ENCODE measurements around the gene PLG. TPM values are rescaled to one million over a fixed set of nuclear protein-coding genes. Genes with fewer than 3 reads are reported as not detected.
"Not testable (repeated sequence)": the region's sequence is repeated elsewhere in the genome, so short reads cannot be mapped to it uniquely, and the experiment has no call there.

The PLG gene
- total RNA-seq, 2 donors from 2014 or later, result not detected

DNA sequence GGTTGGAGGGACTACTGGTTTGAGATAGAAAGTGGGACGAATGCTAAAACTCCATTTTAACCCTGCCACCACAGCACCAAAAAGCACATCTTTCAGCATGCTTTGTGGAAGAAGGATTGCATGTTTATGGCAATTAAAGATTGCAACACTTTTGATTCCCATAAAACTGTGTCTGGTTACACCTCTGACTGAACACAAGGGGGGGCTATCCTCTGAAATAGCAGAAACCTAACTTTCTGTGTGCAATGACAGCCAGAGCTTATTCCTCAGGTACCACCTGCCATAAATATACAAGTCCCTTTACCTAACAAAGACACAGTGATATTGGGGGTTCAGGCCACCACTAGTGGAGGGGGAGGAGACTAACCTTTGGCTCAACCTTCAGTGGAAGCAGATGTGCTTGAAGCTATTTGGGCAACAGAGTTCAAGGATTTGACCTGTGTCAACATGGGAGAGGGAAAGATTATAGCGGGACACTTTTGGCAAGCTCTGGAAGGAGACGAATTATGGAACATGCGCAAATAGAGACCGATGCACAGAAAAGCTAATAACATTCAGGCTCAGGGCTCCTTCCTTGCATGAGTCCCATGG is 9.6 kb upstream of the PLG start:
- TF ChIP-seq, protein P1, sequence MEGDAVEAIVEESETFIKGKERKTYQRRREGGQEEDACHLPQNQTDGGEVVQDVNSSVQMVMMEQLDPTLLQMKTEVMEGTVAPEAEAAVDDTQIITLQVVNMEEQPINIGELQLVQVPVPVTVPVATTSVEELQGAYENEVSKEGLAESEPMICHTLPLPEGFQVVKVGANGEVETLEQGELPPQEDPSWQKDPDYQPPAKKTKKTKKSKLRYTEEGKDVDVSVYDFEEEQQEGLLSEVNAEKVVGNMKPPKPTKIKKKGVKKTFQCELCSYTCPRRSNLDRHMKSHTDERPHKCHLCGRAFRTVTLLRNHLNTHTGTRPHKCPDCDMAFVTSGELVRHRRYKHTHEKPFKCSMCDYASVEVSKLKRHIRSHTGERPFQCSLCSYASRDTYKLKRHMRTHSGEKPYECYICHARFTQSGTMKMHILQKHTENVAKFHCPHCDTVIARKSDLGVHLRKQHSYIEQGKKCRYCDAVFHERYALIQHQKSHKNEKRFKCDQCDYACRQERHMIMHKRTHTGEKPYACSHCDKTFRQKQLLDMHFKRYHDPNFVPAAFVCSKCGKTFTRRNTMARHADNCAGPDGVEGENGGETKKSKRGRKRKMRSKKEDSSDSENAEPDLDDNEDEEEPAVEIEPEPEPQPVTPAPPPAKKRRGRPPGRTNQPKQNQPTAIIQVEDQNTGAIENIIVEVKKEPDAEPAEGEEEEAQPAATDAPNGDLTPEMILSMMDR (IDR thresholded peaks at IDR 0.05), result no peak

DNA sequence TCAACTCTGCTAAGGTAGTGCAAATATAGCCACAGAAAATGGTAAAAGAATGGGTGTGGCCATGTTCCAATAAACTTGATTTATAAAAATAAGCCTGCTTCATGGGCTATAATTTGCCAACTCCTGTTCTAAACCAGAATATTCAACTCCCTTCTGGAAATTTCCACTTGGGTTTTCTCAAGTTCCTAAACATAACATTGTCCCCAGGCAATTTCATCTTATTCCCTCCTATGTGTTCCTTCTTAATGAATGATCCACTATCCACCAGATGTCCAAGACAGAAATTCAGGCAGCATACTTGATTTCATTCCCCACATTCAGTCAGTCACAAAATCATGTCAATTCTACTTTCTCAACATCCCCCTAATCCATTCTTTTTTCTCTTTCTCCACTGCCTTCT is 7.0 kb upstream of the PLG start:
- H3K9me3 ChIP-seq; H3K36me3 ChIP-seq; H3K4me3 ChIP-seq; ATAC-seq (ENCODE audit: insufficient number of reproducible peaks, low FRiP score, low read depth); H3K4me1 ChIP-seq (ENCODE audit: control insufficient read depth in 1 of 2, low read depth in 2 of 2); H3K27me3 ChIP-seq (replicated peaks; ENCODE audit: insufficient read depth); DNase-seq (ENCODE audit: low spot score); H3K27ac ChIP-seq: not testable (repeated sequence)

More for the DNA sequence above, 9.6 kb upstream of the PLG start:
- H3K4me3 ChIP-seq, result no peak overlapping the region
- DNase-seq (ENCODE audit: low spot score) (no peak), ATAC-seq (ENCODE audit: insufficient number of reproducible peaks, low FRiP score, low read depth) (no peak)
- no peaks in the 10 kb centered on the region for H3K4me1 ChIP-seq (ENCODE audit: control insufficient read depth in 1 of 2, low read depth in 2 of 2)
- H3K27me3 ChIP-seq (replicated peaks; ENCODE audit: insufficient read depth), result no peaks in the 10 kb centered on the region
- H3K27ac ChIP-seq, result no peak overlapping the region
- no peaks in the 10 kb centered on the region for H3K9me3 ChIP-seq
- no peaks in the 10 kb centered on the region for H3K36me3 ChIP-seq

DNA sequence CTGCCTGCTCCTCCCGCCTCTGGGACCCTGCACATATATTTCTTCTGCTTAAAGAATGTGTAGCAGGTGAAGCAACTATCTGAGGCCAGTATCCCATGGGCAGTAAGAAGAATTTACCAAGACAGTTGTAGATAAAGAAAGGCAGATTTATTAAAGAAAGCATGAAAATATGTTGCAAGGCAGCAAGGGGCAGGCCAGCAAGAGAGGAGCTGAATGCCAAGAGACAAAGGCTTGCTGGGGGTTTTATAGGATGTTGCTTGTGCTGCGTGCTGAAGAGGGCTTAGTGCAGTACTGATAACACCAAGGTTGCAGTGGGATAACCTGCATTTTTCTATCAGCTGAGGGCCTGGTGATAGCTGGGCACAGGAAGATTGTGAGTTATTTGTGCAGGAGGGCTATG is 6.4 kb upstream of the PLG start:
- not testable (repeated sequence) for H3K36me3 ChIP-seq; ATAC-seq (ENCODE audit: insufficient number of reproducible peaks, low FRiP score, low read depth); H3K4me1 ChIP-seq (ENCODE audit: control insufficient read depth in 1 of 2, low read depth in 2 of 2); H3K4me3 ChIP-seq; H3K27me3 ChIP-seq (replicated peaks; ENCODE audit: insufficient read depth); H3K27ac ChIP-seq; H3K9me3 ChIP-seq; DNase-seq (ENCODE audit: low spot score)

DNA sequence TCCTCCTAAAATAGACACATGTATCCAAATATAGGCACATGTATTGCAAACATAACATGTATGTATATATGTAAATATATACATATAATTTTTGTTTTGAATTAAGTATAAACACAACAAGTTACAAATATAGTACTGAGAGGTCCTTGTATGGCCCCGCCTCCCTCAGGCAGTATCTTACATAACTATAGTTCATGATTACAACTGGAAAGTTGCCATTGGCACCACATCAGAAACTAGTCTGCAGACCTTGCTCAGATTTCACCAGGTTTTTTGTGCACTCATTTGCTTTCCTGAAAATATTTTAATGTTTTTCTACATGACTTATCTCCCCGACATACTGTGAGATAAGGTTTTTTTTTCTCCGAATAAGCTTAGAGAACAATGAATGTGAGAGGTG is 5.2 kb upstream of the PLG start:
- not testable (repeated sequence) for DNase-seq (ENCODE audit: low spot score); H3K27me3 ChIP-seq (replicated peaks; ENCODE audit: insufficient read depth); H3K9me3 ChIP-seq; ATAC-seq (ENCODE audit: insufficient number of reproducible peaks, low FRiP score, low read depth); H3K36me3 ChIP-seq; H3K27ac ChIP-seq; H3K4me1 ChIP-seq (ENCODE audit: control insufficient read depth in 1 of 2, low read depth in 2 of 2); H3K4me3 ChIP-seq

DNA sequence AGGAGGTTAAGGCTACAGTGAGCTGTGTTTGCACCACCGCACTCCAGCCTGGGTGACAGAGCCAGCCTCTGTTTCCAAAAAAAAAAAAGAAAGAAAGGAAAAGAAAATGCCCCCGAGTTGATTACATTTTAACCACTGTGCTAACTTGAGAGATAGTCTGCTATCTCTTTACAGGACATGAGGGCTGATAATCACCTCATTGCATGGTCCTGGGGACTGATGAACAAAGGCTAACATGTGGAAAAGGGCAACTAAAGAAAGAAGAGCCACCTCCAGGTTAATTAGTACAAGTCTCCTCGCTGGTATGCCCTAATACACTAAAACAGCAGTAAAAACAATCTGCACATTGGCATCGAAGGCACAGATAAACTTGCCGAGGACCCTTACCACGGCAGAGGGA is 4.2 kb upstream of the PLG start:
- H3K36me3 ChIP-seq, result no peaks in the 10 kb centered on the region
- no peaks in the 10 kb centered on the region for H3K27me3 ChIP-seq (replicated peaks; ENCODE audit: insufficient read depth)
- TF ChIP-seq, protein P1 (IDR thresholded peaks at IDR 0.05), result no peak
- no peak overlapping the region for H3K4me3 ChIP-seq
- no peaks in the 10 kb centered on the region for H3K4me1 ChIP-seq (ENCODE audit: control insufficient read depth in 1 of 2, low read depth in 2 of 2)
- no peak overlapping the region for H3K27ac ChIP-seq
- ATAC-seq (ENCODE audit: insufficient number of reproducible peaks, low FRiP score, low read depth) (no peak), DNase-seq (ENCODE audit: low spot score) (no peak)
- H3K9me3 ChIP-seq, result no peaks in the 10 kb centered on the region

DNA sequence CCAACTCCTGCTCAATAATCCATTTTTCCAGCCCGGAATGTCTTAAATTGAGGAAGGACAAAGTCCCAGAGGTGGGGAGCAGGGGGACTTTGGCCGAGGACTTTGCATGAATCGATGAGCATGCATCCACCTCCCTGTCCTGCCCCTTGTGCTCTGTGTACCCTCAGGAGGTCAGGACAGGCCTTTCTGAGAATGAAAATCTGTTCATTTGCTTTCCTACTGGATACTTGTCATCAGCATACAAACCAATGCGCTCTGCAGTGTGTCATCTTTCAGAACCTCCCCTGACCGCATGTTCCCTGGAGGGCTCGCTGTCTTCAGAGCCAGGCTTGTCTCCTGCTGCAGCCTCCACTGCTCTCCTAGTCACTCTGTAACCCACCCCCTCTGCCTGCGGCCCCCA is 2.6 kb downstream of the PLG start:
- H3K36me3 ChIP-seq; H3K27ac ChIP-seq; H3K9me3 ChIP-seq; H3K27me3 ChIP-seq (replicated peaks; ENCODE audit: insufficient read depth); DNase-seq (ENCODE audit: low spot score); H3K4me1 ChIP-seq (ENCODE audit: control insufficient read depth in 1 of 2, low read depth in 2 of 2); ATAC-seq (ENCODE audit: insufficient number of reproducible peaks, low FRiP score, low read depth); H3K4me3 ChIP-seq: not testable (repeated sequence)

DNA sequence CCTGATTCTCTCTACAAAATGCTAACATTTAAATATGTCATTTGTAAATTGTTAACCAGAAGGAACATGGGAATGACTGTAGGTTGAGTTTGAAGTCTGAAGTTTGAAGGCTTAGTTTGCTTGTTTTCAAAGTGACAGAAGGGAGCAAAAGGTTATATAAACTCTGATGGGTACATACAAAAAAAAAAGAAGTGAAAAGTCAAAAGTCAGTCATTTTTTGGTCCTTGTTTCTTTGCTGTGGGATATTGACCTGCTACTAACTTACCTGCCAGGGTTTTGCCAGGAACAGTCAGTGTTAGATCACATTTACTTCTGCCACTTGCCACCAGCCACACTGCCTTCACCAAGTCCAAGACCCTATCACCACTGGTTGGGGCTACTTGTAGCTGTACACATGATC is 6.9 kb downstream of the PLG start:
- H3K4me3 ChIP-seq; H3K27ac ChIP-seq; H3K4me1 ChIP-seq (ENCODE audit: control insufficient read depth in 1 of 2, low read depth in 2 of 2); H3K9me3 ChIP-seq; H3K36me3 ChIP-seq; ATAC-seq (ENCODE audit: insufficient number of reproducible peaks, low FRiP score, low read depth); H3K27me3 ChIP-seq (replicated peaks; ENCODE audit: insufficient read depth); DNase-seq (ENCODE audit: low spot score): not testable (repeated sequence)

DNA sequence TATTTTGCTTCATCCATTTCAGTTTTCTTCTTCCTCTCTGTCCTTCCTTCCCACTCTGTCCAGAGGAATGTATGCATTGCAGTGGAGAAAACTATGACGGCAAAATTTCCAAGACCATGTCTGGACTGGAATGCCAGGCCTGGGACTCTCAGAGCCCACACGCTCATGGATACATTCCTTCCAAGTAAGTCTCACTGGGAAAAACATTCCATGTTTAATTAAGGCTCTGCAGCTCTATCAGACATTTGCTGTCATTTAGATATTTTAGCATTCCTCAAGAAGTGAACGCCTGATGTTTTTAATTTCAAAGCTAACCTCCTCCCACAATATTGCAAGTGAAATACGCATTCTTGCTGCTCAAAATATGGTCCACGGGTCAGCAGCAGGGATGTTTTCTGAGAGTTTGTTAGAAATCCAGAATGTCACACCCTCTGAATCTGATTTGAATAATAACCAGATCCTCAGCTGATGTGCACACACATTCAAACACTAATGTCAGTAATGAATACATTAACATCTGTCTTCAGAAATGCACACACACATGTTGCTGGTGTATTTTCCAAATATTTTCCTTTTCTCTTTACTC is 12.8 kb downstream of the PLG start:
- ATAC-seq (ENCODE audit: insufficient number of reproducible peaks, low FRiP score, low read depth), result no peak
- no peaks in the 10 kb centered on the region for H3K36me3 ChIP-seq
- H3K4me1 ChIP-seq (ENCODE audit: control insufficient read depth in 1 of 2, low read depth in 2 of 2), result no peaks in the 10 kb centered on the region
- TF ChIP-seq, protein P1 (IDR thresholded peaks at IDR 0.05), result no peak
- H3K27ac ChIP-seq, result no peak overlapping the region
- no peaks in the 10 kb centered on the region for H3K9me3 ChIP-seq
- H3K4me3 ChIP-seq, result no peak overlapping the region
- no peak for DNase-seq (ENCODE audit: low spot score)
- H3K27me3 ChIP-seq (replicated peaks; ENCODE audit: insufficient read depth), result no peaks in the 10 kb centered on the region
